Mesenchymal stem cell (in vitro differentiated cells and primary cell): Measurements from ENCODE around the gene ARID3A.

Experiments used
- DNase-seq: peaks from one replicate; pipeline ENCODE4 v3.0.0-alpha.2; 2013
- H2AFZ ChIP-seq: one replicate; pipeline ENCODE4 v1.6.1; 2013; ENCODE audit warnings: low read depth, mild to moderate bottlenecking, control low read depth, inconsistent platforms, low read length, moderate library complexity
- H2AK5ac ChIP-seq: 2 replicates; pipeline ENCODE4 v1.6.1; 2013; ENCODE audit warnings: low read length, moderate library complexity, mild to moderate bottlenecking, inconsistent platforms; ENCODE audit not compliant: severe bottlenecking
- H2BK120ac ChIP-seq: one replicate; pipeline ENCODE4 v1.6.1; 2013; ENCODE audit warnings: low read depth, mild to moderate bottlenecking, inconsistent platforms, low read length, moderate library complexity
- H2BK12ac ChIP-seq, 2 experiments: one replicate each; pipeline ENCODE4 v1.6.1; 2013; ENCODE audit warnings: inconsistent platforms in 2 of 2, low read length in 2 of 2, mild to moderate bottlenecking in 2 of 2, moderate library complexity in 2 of 2, control low read depth in 1 of 2
- H2BK15ac ChIP-seq: one replicate; pipeline ENCODE4 v1.6.1; 2013; ENCODE audit warnings: mild to moderate bottlenecking, low read depth, inconsistent platforms; ENCODE audit not compliant: poor library complexity, severe bottlenecking
- H2BK5ac ChIP-seq: 2 replicates; pipeline ENCODE4 v1.6.1; 2013; ENCODE audit warnings: low read depth, mild to moderate bottlenecking, low read length, control low read depth, inconsistent platforms; ENCODE audit not compliant: poor library complexity, severe bottlenecking
- H3K14ac ChIP-seq, 2 experiments: one replicate each; pipeline ENCODE4 v1.6.1; 2013; ENCODE audit warnings: inconsistent platforms in 2 of 2, low read length in 2 of 2, control low read depth in 1 of 2, mild to moderate bottlenecking in 1 of 2, moderate library complexity in 1 of 2
- H3K18ac ChIP-seq, 2 experiments: one replicate each; pipeline ENCODE4 v1.6.1; 2013; ENCODE audit warnings: inconsistent platforms in 2 of 2, low read length in 2 of 2, control low read depth in 1 of 2, low read depth in 1 of 2, mild to moderate bottlenecking in 1 of 2
- H3K23ac ChIP-seq, 2 experiments: one replicate each; pipeline ENCODE4 v1.6.1; 2013; ENCODE audit warnings: inconsistent platforms in 2 of 2, low read length in 2 of 2, mild to moderate bottlenecking in 2 of 2, moderate library complexity in 2 of 2, control low read depth in 1 of 2
- H3K27ac ChIP-seq: 2 replicates; pipeline ENCODE4 v1.5.1; 2013; ENCODE audit warnings: mild to moderate bottlenecking, moderate library complexity, low read length, control low read depth, inconsistent platforms; ENCODE audit not compliant: poor library complexity, severe bottlenecking
- H3K27me3 ChIP-seq, 2 experiments: 2 replicates each; pipeline versions ENCODE4 v1.6.1 to v1.7.0; 2013; ENCODE audit warnings: low read length in 2 of 2, mild to moderate bottlenecking in 2 of 2, moderate library complexity in 2 of 2, control low read depth in 1 of 2, inconsistent platforms in 1 of 2; ENCODE audit not compliant: control insufficient read depth in 1 of 2, insufficient read depth in 1 of 2
- H3K36me3 ChIP-seq, 2 experiments: 2 replicates each; pipeline versions ENCODE4 v1.6.1 to v1.7.0; 2013; ENCODE audit warnings: low read length in 2 of 2, control low read depth in 1 of 2, inconsistent platforms in 1 of 2, low read depth in 1 of 2, mild to moderate bottlenecking in 1 of 2; ENCODE audit not compliant: insufficient read depth in 2 of 2, control insufficient read depth in 1 of 2
- H3K4ac ChIP-seq, 2 experiments: one replicate each; pipeline ENCODE4 v1.6.1; 2013; ENCODE audit warnings: inconsistent platforms in 2 of 2, low read length in 2 of 2, mild to moderate bottlenecking in 2 of 2, moderate library complexity in 2 of 2, control low read depth in 1 of 2, low read depth in 1 of 2
- H3K4me1 ChIP-seq: 2 replicates; pipeline ENCODE4 v1.6.1; 2013; ENCODE audit warnings: low read depth, low read length, control low read depth; ENCODE audit not compliant: control insufficient read depth, insufficient read depth
- H3K4me2 ChIP-seq: 2 replicates; pipeline ENCODE4 v1.6.1; 2013; ENCODE audit warnings: low read length, mild to moderate bottlenecking, inconsistent platforms; ENCODE audit not compliant: poor library complexity, severe bottlenecking
- H3K4me3 ChIP-seq, 2 experiments: 2 replicates each; pipeline versions ENCODE4 v1.5.1 to v1.7.0; 2013; ENCODE audit warnings: low read length in 2 of 2, mild to moderate bottlenecking in 2 of 2, control low read depth in 1 of 2, low read depth in 1 of 2; ENCODE audit not compliant: insufficient read depth in 1 of 2
- H3K79me1 ChIP-seq: replicated peaks from 2 replicates; pipeline ENCODE4 v1.6.1; 2013; ENCODE audit warnings: mild to moderate bottlenecking, control low read depth, low read length, inconsistent platforms; ENCODE audit not compliant: poor library complexity, severe bottlenecking
- H3K9ac ChIP-seq: 2 replicates; pipeline ENCODE4 v1.7.0; 2013; ENCODE audit warnings: mild to moderate bottlenecking, low read length, moderate library complexity
- H3K9me3 ChIP-seq: 2 replicates; pipeline ENCODE4 v1.7.0; 2013; ENCODE audit warnings: mild to moderate bottlenecking, low read length; ENCODE audit not compliant: control insufficient read depth
- H4K8ac ChIP-seq: one replicate; pipeline ENCODE4 v1.6.1; 2013; ENCODE audit warnings: inconsistent platforms, mild to moderate bottlenecking, low read length, moderate library complexity
- H4K91ac ChIP-seq: one replicate; pipeline ENCODE4 v1.6.1; 2013; ENCODE audit warnings: mild to moderate bottlenecking, low read length, inconsistent platforms
- WGBS: methylation state at CpG from one replicate; pipeline ENCODE4 v1.1.7; 2013; ENCODE audit warnings: mixed read lengths; 5-methylcytosine and 5-hydroxymethylcytosine counted together

ARID3A gene

DNA sequence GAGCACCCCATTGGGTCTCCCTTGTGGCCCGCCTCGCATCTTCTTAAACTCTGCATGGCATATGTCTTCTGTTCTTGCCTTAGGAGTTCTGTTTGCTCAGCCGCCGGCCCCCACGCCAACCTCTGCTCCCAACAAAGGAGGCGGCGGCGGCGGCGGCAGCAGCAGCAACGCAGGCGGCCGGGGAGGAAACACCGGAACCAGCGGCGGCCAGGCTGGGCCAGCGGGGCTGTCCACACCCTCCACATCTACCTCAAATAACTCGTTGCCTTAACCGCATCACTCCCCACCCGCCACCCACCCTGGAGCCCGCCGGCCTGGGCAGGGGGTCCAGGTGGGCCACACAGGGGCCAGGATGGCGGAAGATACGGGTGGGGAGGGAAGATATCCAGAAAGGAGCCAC lies 46.0 kb downstream of the ARID3A start:
- no peak overlapping the region for H2BK5ac ChIP-seq
- H2BK120ac ChIP-seq = no peak overlapping the region
- no peak overlapping the region for H3K4ac ChIP-seq
- H3K4me2 ChIP-seq = no peak overlapping the region
- H3K4me1 ChIP-seq = peaks cover 6% of the 10 kb centered on the region
- H3K9ac ChIP-seq = no peak overlapping the region
- 95% methylated on average over 15 of the region's 24 CpGs for WGBS
- H3K79me1 ChIP-seq = peaks cover 18% of the 10 kb centered on the region
- no peak overlapping the region for H2BK12ac ChIP-seq
- no peak overlapping the region for H2AFZ ChIP-seq
- no peak overlapping the region for H3K4me3 ChIP-seq
- H3K9me3 ChIP-seq = peaks cover 8% of the 10 kb centered on the region
- no peak overlapping the region for H3K23ac ChIP-seq
- no peak overlapping the region for H3K18ac ChIP-seq
- H2BK15ac ChIP-seq = no peak overlapping the region
- peak overlapping the region; percentile 5 for H4K8ac ChIP-seq
- no peak overlapping the region for H4K91ac ChIP-seq
- H3K14ac ChIP-seq = no peak overlapping the region
- peaks cover 48 to 88% of the 10 kb centered on the region in 2 experiments for H3K36me3 ChIP-seq
- H2AK5ac ChIP-seq = no peak overlapping the region
- no peaks in the 10 kb centered on the region for H3K27me3 ChIP-seq
- no peak for DNase-seq
- H3K27ac ChIP-seq = no peak overlapping the region

DNA sequence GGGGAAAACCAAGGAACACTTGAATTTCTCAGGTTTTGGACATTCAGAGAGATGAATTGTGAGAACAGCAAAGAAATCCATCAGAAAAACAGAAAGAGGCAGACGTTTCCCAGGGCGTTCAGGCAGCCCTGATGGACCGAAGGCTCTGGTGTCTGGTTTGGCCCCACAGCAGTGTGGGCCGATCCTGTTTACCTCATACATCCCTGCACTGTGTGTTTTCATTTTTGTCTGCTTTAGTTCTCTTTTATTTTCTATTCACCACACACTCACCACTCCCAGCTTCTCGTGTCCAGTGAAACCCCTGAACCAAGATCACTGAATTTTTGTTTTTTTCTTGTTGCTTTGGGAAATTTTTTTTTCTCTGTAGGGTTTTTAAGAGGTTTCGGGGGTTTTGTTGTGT lies 46.4 kb downstream of the ARID3A start:
- Histone ChIP-seq H2BK120ac (no peak overlapping the region), H2BK12ac (no peak overlapping the region), H3K4me3 (no peak overlapping the region), H3K27ac (no peak overlapping the region), H3K9me3 (peaks cover 8% of the 10 kb centered on the region), H2BK15ac (no peak overlapping the region), H3K27me3 (no peaks in the 10 kb centered on the region), H4K91ac (no peak overlapping the region), H3K4me2 (no peak overlapping the region), H2BK5ac (no peak overlapping the region), H2AFZ (no peak overlapping the region), H3K79me1 (peaks cover 22% of the 10 kb centered on the region), H2AK5ac (no peak overlapping the region), H4K8ac (no peak overlapping the region), H3K23ac (no peak overlapping the region), H3K4me1 (peaks cover 9% of the 10 kb centered on the region), H3K18ac (no peak overlapping the region), H3K9ac (no peak overlapping the region), H3K36me3 (peaks cover 43 to 88% of the 10 kb centered on the region in 2 experiments), H3K4ac (no peak overlapping the region), H3K14ac (no peak overlapping the region)
- 90% methylated on average over 4 of the region's 6 CpGs for WGBS
- no peak for DNase-seq

DNA sequence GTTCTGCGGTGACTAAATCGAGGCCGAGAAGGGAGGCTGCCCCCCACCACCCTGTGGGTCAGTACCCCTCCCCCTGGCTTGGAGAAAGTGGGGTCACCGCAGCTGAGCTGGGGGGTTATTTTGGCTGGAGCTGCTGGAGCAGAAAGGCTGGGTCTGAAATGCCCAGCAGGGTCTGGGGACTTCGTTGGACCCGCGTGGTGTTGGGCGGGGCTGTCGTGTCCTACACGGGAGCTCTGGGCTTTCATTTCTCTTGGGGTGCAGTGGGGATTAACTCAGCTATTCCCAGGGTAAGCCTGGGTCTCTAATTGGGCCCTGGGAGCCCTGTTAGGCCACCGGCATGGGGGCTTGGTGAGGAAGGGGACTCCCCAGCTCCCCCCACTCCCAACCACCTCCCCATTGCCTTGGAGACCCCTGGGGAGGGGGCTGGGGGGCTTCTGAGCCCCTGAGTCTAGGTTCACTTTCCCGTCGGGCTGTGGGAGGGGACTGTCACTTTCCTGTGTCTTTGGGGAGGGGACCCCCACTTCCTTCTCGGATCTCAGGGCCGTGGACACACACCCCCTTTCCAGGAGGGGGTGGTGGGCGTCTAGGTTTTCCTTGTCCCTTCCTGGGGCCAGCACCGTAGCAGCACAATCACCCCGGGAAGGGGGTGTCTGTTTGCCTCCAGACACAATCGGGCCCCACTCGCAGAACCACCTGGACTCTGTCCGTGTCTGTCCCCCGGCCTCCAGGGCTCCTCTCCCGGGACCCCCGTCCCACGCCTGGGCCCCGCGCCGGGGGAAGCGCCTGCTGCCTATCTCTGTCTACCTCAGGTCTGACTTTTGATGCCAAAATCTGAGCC lies 48.1 kb downstream of the ARID3A start:
- Histone ChIP-seq H3K79me1 (peaks cover 20% of the 10 kb centered on the region), H3K4me2 (no peak overlapping the region), H3K9ac (no peak overlapping the region), H3K23ac (no peak overlapping the region), H4K91ac (peak overlapping the region; percentile 31), H4K8ac (no peak overlapping the region), H2BK12ac (no peak overlapping the region), H3K36me3 (peaks cover 32 to 77% of the 10 kb centered on the region in 2 experiments), H2BK120ac (no peak overlapping the region), H2BK15ac (no peak overlapping the region), H3K27ac (no peak overlapping the region), H2BK5ac (no peak overlapping the region), H3K4me1 (peaks cover 3% of the 10 kb centered on the region), H3K14ac (no peak overlapping the region), H3K4me3 (peak overlapping the region in 1 of 2 experiments; percentile 18), H3K4ac (no peak overlapping the region), H2AK5ac (no peak overlapping the region), H3K18ac (no peak overlapping the region), H3K9me3 (peaks cover 8% of the 10 kb centered on the region), H3K27me3 (no peaks in the 10 kb centered on the region), H2AFZ (no peak overlapping the region)
- DNase-seq = no peak
- 93% methylated on average over 28 of the region's 29 CpGs for WGBS

DNA sequence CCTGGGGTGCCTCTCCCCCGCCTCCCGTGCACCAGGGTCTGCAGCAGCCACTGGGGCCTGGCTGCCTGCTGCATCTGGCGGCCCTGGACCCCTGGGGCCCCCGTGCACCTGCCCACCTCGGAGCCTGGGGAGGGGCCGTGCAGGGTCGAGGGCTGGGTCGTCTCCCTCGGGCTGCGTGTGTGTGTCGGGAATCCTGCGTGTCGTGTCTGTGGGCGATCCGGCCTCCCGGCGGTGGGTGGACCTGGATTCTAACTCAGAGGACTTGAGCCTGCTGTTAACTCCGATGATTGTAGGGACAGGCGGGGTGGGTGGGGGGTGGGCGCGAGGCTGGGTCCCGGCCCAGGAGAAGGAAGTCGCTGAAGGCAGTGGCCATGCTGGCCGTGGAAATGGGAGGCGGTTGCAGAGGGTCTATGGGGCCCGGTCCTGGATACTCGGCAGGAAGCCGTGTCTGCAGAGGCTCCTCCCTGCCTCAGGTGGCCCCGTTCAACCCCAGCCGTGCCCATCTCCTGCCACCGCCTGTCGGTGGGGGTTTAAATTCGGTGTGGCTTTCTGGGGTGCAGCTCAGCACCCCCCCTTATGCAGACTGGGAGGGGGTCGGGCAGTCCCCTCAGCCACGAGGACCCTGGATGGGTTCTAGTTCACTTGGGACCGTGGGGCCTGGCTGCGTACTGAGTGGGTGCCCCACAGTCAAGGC lies 48.9 kb downstream of the ARID3A start:
- H2AK5ac ChIP-seq = no peak overlapping the region
- no peaks in the 10 kb centered on the region for H3K27me3 ChIP-seq
- H4K8ac ChIP-seq = peak overlapping the region; percentile 40
- WGBS = 86% methylated on average over 37 of the region's 37 CpGs
- H2BK5ac ChIP-seq = no peak overlapping the region
- H3K27ac ChIP-seq = no peak overlapping the region
- H3K9me3 ChIP-seq = peaks cover 8% of the 10 kb centered on the region
- DNase-seq = no peak
- peaks cover 27 to 70% of the 10 kb centered on the region in 2 experiments for H3K36me3 ChIP-seq
- peaks cover 9% of the 10 kb centered on the region for H3K4me1 ChIP-seq
- H3K79me1 ChIP-seq = peaks cover 20% of the 10 kb centered on the region
- H4K91ac ChIP-seq = no peak overlapping the region
- no peak overlapping the region for H3K4me3 ChIP-seq
- no peak overlapping the region for H3K18ac ChIP-seq
- H2BK12ac ChIP-seq = no peak overlapping the region
- H3K4me2 ChIP-seq = no peak overlapping the region
- no peak overlapping the region for H2BK15ac ChIP-seq
- no peak overlapping the region for H2AFZ ChIP-seq
- no peak overlapping the region for H3K4ac ChIP-seq
- H3K23ac ChIP-seq = no peak overlapping the region
- no peak overlapping the region for H3K9ac ChIP-seq
- H2BK120ac ChIP-seq = no peak overlapping the region
- peak overlapping the region in 1 of 2 experiments; percentile 36 for H3K14ac ChIP-seq
